GM12878 (cell line): ENCODE measurements around the gene IQGAP3. TPM values are rescaled to one million over a fixed set of nuclear protein-coding genes. Genes with fewer than 3 reads are reported as not detected.

Experiments used
- ATAC-seq: fragments of 200-7000 bp; cut with Tn5 transposase; 3 replicates; pipeline ENCODE4 v1.9.1; 2020; ENCODE audit warnings: mild to moderate bottlenecking, moderate library complexity
- BruUV-seq: library from RNA; stranded (reverse); fragments of 400-500 nt; replicated peaks from 2 replicates; lab custom pipeline; 2021; lab: Mats Ljungman, UMichigan
- CTCF ChIA-PET: fragments of 300-600 bp; sonication (Branson Sonifier 250); formaldehyde crosslinking; extraction: SDS; loops from one replicate; lab custom pipeline; 2021; ENCODE audit warnings: inconsistent platforms; lab: Yijun Ruan, JAX
- POLR2A ChIA-PET: fragments of 350-600 bp; formaldehyde crosslinking; extraction: SDS; loops from one replicate; lab custom pipeline; 2021; ENCODE audit warnings: inconsistent platforms; lab: Charles Lee
- RAD21 ChIA-PET: fragments of 300-600 bp; sonication (Branson Sonifier 250); formaldehyde crosslinking; loops from one replicate; lab custom pipeline; 2023; ENCODE audit warnings: antibody characterized with exemption; ENCODE audit not compliant: unreplicated experiment; lab: Charles Lee
- SMC1A ChIA-PET: fragments of 300-600 bp; sonication (Branson Sonifier 250); formaldehyde crosslinking; loops from one replicate; lab custom pipeline; 2023; ENCODE audit not compliant: unreplicated experiment, uncharacterized antibody; lab: Charles Lee
- DNase-seq: peaks from one replicate; pipeline ENCODE4 v3.0.0-alpha.2; 2011; ENCODE audit warnings: low read depth, low spot score
- FAIRE-seq: peaks from 3 replicates; lab custom pipeline; 2011; peaks lifted over from hg19 to GRCh38; lab: Jason Lieb, UNC
- H2AFZ ChIP-seq: 2 replicates; pipeline ENCODE4 v1.6.0; 2011; ENCODE audit warnings: low read depth, low read length, control low read depth; ENCODE audit not compliant: control insufficient read depth
- H3K27ac ChIP-seq: 2 replicates; pipeline ENCODE4 v1.5.1; 2011; ENCODE audit warnings: control low read depth; ENCODE audit not compliant: control insufficient read depth, insufficient read depth
- H3K27me3 ChIP-seq, 2 experiments: replicated peaks in 1 of 2; 2 replicates each; pipeline versions ENCODE4 v1.6.0 to v1.6.1; 2011; ENCODE audit warnings: low read length in 1 of 2; ENCODE audit not compliant: control insufficient read depth in 2 of 2, insufficient read depth in 2 of 2
- H3K36me3 ChIP-seq, 2 experiments: 2 replicates each; pipeline ENCODE4 v1.5.1; 2011; ENCODE audit warnings: low read length in 1 of 2; ENCODE audit not compliant: control insufficient read depth in 2 of 2, insufficient read depth in 2 of 2
- H3K4me1 ChIP-seq: 2 replicates; pipeline ENCODE4 v1.6.1; 2011; ENCODE audit warnings: mild to moderate bottlenecking, low read length, moderate library complexity, mixed read lengths; ENCODE audit not compliant: control insufficient read depth, insufficient read depth
- H3K4me2 ChIP-seq: 2 replicates; pipeline ENCODE4 v1.6.0; 2011; ENCODE audit warnings: control low read depth; ENCODE audit not compliant: control insufficient read depth, insufficient read depth
- H3K4me3 ChIP-seq: fragments of 200-600 bp; sonication (generic); 2 replicates; pipeline ENCODE4 v1.5.1; 2016
- H3K79me2 ChIP-seq: 2 replicates; pipeline ENCODE4 v1.6.0; 2011; ENCODE audit warnings: low read length; ENCODE audit not compliant: control insufficient read depth, insufficient read depth
- H3K9ac ChIP-seq: 2 replicates; pipeline ENCODE4 v1.8.0; 2011; ENCODE audit warnings: low read length, control low read depth, mixed read lengths; ENCODE audit not compliant: control insufficient read depth, insufficient read depth
- H3K9me3 ChIP-seq: replicated peaks from 3 replicates; pipeline ENCODE4 v1.5.1; 2011; ENCODE audit warnings: mild to moderate bottlenecking, low read length; ENCODE audit not compliant: control insufficient read depth, insufficient read depth
- H4K20me1 ChIP-seq: 2 replicates; pipeline ENCODE4 v1.6.0; 2011; ENCODE audit not compliant: control insufficient read depth, insufficient read depth
- ELK1 ChIP-seq: IDR thresholded peaks from 2 replicates; pipeline ENCODE4 v1.6.1; 2012; ENCODE audit warnings: low read depth, low read length, improper control_type of control experiment
- HDAC2 ChIP-seq: fragments of 200-600 bp; sonication (generic); IDR thresholded peaks from 2 replicates; pipeline ENCODE4 v1.6.1; 2017
- JUNB ChIP-seq: IDR thresholded peaks from 2 replicates; pipeline ENCODE4 v1.6.1; 2016; ENCODE audit warnings: antibody characterized with exemption, mild to moderate bottlenecking
- MAX ChIP-seq: IDR thresholded peaks from 2 replicates; pipeline ENCODE4 v1.6.1; 2012; ENCODE audit warnings: low read depth, low read length, improper control_type of control experiment
- POLR2AphosphoS5 ChIP-seq: IDR thresholded peaks from 2 replicates; pipeline ENCODE4 v1.6.1; 2011; ENCODE audit warnings: mild to moderate bottlenecking, low read length, inconsistent platforms
- STAT3 ChIP-seq: IDR thresholded peaks from 2 replicates; pipeline ENCODE4 v1.6.1; 2011; ENCODE audit warnings: low read depth, low read length, improper control_type of control experiment
- ZNF274 ChIP-seq: IDR thresholded peaks from one replicate; pipeline ENCODE4 v1.8.0; 2011; ENCODE audit not compliant: insufficient read length, insufficient read depth
- WGBS: methylation state at CpG from one replicate; pipeline ENCODE4 v1.1.6; 2016; ENCODE audit warnings: low lambda C conversion rate; ENCODE audit not compliant: insufficient replicate concordance, insufficient coverage; ENCODE audit errors: missing lambda C conversion rate; 5-methylcytosine and 5-hydroxymethylcytosine counted together
- in situ Hi-C: fragments of 300-500 bp; cut with MboI; formaldehyde crosslinking; loops from 9 replicates; pipeline ENCODE4 v1.14.3; 2018; ENCODE audit warnings: mixed read lengths
- intact Hi-C: fragments of 100-400 bp; cut with micrococcal nuclease; formaldehyde crosslinking; loops from one replicate; pipeline ENCODE4 v1.14.2; 2022; ENCODE audit not compliant: unreplicated experiment
- polyA plus RNA-seq, 11 experiments: library from polyadenylated mRNA; depleted of rRNA in 4 of 11; unstranded in 6 of 11; stranded (reverse) in 5 of 11; fragments of >200 nt; fragmentation: Nextera tagmentation in 4 of 11; fragmentation: Illumina TruSeq in 1 of 11; extraction: Ambion mirVana in 4 of 11; extraction: Trizol in 1 of 11; gene quantifications; 1 replicate in 1 of 11; 2 replicates in 10 of 11; pipeline versions ENCODE4 v1.2.1 to v1.2.3, GENCODE V29; 2011 to 2016; ENCODE audit warnings: inconsistent platforms in 2 of 11, missing spikeins in 2 of 11, low read depth in 1 of 11
- total RNA-seq, 4 experiments: library from RNA; depleted of rRNA in 3 of 4; stranded (reverse); fragments of >200 nt in 3 of 4; fragmentation: Illumina TruSeq in 1 of 4; extraction: Trizol in 1 of 4; gene quantifications; 2 replicates each; pipeline versions ENCODE4 v1.2.1 to v1.2.3, GENCODE V29; 2013 to 2021

The IQGAP3 gene
- total and polyA plus RNA-seq, 10 of the 15 experiments (the other 5 are each of a cell fraction or from before 2014, with no cell fraction given) = 1.1 to 10.7 (median 7.9) TPM

GRCh38 chr1:156551066-156551643 lies 21.2 kb downstream of the IQGAP3 start (continued):
- no peak for TF ChIP-seq ELK1

- no TSS peak for BruUV-seq
These were observed 22.0 kb downstream of the IQGAP3 start for GRCh38 chr1:156550346-156550745.

More at GRCh38 chr1:156550346-156550745, 22.0 kb downstream of the IQGAP3 start:
- ChIA-PET CTCF (interaction anchor here (0.7 kb wide), 1 partner anchor 48 kb away, joined by 3 read pairs; no protein-coding TSS in a partner anchor), SMC1A (interaction anchor here (0.6 kb wide), 1 partner anchor 65 kb away, joined by 3 read pairs; no protein-coding TSS in a partner anchor), POLR2A (interaction anchor here (0.7 kb wide), 1 partner anchor 26 kb away, joined by 3 read pairs; no protein-coding TSS in a partner anchor), RAD21 (interaction anchor here (1.1 kb wide), 1 partner anchor 69 kb away, joined by 5 read pairs; no protein-coding TSS in a partner anchor)
- no peak overlapping the region for H3K9ac ChIP-seq
- no peak for DNase-seq
- 64% methylated on average over 5 of the region's 5 CpGs for WGBS
- TF ChIP-seq MAX (no peak), ELK1 (no peak), HDAC2 (no peak), POLR2AphosphoS5 (no peak), ZNF274 (no peak), JUNB (no peak), STAT3 (no peak)
- peaks cover 0 to 2% of the 10 kb centered on the region in 2 experiments; a peak in 3 of 4 replicates for H3K36me3 ChIP-seq
- H3K4me3 ChIP-seq = no peak overlapping the region
- ATAC-seq = no peak
- H3K27ac ChIP-seq = no peak overlapping the region
- H3K4me1 ChIP-seq = no peaks in the 10 kb centered on the region
- no peaks in the 10 kb centered on the region for H4K20me1 ChIP-seq
- no peak overlapping the region for H3K4me2 ChIP-seq
- H2AFZ ChIP-seq = no peak overlapping the region
- in situ Hi-C loops = no loop called here
- intact Hi-C loops = no loop called here
- H3K79me2 ChIP-seq = no peaks in the 10 kb centered on the region
- no peaks in the 10 kb centered on the region for H3K27me3 ChIP-seq
- no peaks in the 10 kb centered on the region for H3K9me3 ChIP-seq
- no peak for FAIRE-seq
